HepG2 (cell line): ENCODE measurements around the gene CPAMD8. TPM values are rescaled to one million over a fixed set of nuclear protein-coding genes. Genes with fewer than 3 reads are reported as not detected.

ENCODE experiments used
- CENPBD1 ChIP-seq: sonication (generic); formaldehyde crosslinking; IDR thresholded peaks from 2 replicates; pipeline ENCODE4 v1.8.0; 2022; ENCODE audit warnings: missing genetic modification reagents, low read depth, mild to moderate bottlenecking, borderline replicate concordance
- GLMP ChIP-seq: sonication (generic); formaldehyde crosslinking; IDR thresholded peaks from 2 replicates; pipeline ENCODE4 v1.9.0; 2021; ENCODE audit warnings: missing genetic modification reagents, mild to moderate bottlenecking, borderline replicate concordance
- NR2C2 ChIP-seq: sonication (generic); formaldehyde crosslinking; IDR thresholded peaks from 2 replicates; pipeline ENCODE4 v1.4.0; 2020; ENCODE audit warnings: missing genetic modification reagents, mild to moderate bottlenecking, moderate library complexity, borderline replicate concordance
- SRF ChIP-seq: IDR thresholded peaks from 2 replicates; pipeline ENCODE4 v1.6.1; 2011; ENCODE audit warnings: mild to moderate bottlenecking, low read depth, low read length, moderate library complexity
- ZNF207 ChIP-seq: fragments of 450-650 bp; IDR thresholded peaks from 2 replicates; pipeline ENCODE4 v1.6.1; 2016; ENCODE audit warnings: antibody characterized with exemption, borderline replicate concordance
- ZNF33B ChIP-seq: sonication (generic); formaldehyde crosslinking; IDR thresholded peaks from 2 replicates; pipeline ENCODE4 v1.5.1; 2020; ENCODE audit warnings: mild to moderate bottlenecking, missing genetic modification reagents
- ZNF414 ChIP-seq: sonication (generic); formaldehyde crosslinking; IDR thresholded peaks from 2 replicates; pipeline ENCODE4 v1.5.0; 2020; ENCODE audit warnings: missing genetic modification reagents
- polyA plus RNA-seq, 8 experiments: library from polyadenylated mRNA; depleted of rRNA in 3 of 8; stranded (reverse) in 7 of 8; unstranded in 1 of 8; fragments of >200 nt; fragmentation: Illumina TruSeq in 4 of 8; extraction: Trizol in 4 of 8; gene quantifications; 2 replicates each; pipeline versions ENCODE4 v1.2.1 to v1.2.3, GENCODE V29; 2011 to 2016; ENCODE audit warnings: low read depth in 4 of 8, missing spikeins in 1 of 8, mixed read lengths in 1 of 8; ENCODE audit not compliant: insufficient read depth in 1 of 8
- total RNA-seq, 5 experiments: library from RNA; depleted of rRNA; stranded (reverse); fragments of >200 nt; fragmentation: Illumina TruSeq; extraction: Trizol; gene quantifications; 2 replicates each; pipeline ENCODE4 v1.2.3, GENCODE V29; 2016; ENCODE audit warnings: low read depth in 1 of 5
- TF ChIP-seq, protein P1 (sequence below): fragments of 450-650 bp; IDR thresholded peaks from 2 replicates; pipeline ENCODE4 v1.6.1; 2017
- TF ChIP-seq, protein P2 (sequence below): sonication (generic); formaldehyde crosslinking; IDR thresholded peaks from 2 replicates; pipeline ENCODE4 v1.5.0; 2020; ENCODE audit warnings: missing genetic modification reagents, mild to moderate bottlenecking, borderline replicate concordance

CPAMD8 gene
- total and polyA plus RNA-seq, 2 of the 13 experiments (the other 11 are each of a cell fraction or from before 2014, with no cell fraction given): 0.29 to 0.34 TPM

DNA sequence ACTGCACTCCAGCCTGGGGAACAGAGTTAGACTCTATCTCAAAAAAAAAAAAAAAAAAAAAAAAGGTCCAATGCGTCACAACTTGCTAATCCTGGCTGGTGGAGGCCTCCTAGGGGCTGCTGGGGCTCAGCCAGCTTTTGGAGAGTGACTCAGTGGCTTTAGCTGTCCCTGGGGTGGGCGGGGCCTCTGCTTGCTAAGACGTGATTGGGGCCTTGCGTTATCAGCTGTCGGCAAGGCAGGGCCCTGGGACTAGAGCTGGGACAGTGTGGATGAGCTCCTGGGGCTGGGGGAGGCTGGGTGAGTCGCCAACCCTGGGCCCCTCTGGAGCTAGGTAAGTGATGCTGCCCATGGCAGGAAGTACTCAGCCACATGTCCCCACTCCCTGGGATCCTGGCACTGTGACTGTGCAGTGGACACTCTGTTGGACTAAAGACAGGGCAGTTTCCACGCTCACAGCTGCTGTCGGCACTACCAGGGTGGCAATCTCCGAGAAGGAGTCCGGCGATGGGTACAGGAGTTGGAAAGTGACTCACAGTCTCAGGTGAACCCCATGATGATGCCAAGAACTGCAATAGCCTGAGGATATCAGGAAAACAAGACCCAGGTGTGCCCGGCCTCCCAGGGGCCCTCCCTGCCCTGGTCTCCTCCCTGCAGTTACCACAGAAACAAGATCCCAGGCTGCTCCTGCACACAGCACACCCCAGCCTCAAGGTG is 105.6 kb downstream of the CPAMD8 start (continued):
- TF ChIP-seq, protein P1, sequence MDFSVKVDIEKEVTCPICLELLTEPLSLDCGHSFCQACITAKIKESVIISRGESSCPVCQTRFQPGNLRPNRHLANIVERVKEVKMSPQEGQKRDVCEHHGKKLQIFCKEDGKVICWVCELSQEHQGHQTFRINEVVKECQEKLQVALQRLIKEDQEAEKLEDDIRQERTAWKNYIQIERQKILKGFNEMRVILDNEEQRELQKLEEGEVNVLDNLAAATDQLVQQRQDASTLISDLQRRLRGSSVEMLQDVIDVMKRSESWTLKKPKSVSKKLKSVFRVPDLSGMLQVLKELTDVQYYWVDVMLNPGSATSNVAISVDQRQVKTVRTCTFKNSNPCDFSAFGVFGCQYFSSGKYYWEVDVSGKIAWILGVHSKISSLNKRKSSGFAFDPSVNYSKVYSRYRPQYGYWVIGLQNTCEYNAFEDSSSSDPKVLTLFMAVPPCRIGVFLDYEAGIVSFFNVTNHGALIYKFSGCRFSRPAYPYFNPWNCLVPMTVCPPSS: no peak
- TF ChIP-seq NR2C2 (CRISPR knock-in tag) (no peak), ZNF414 (no peak), ZNF207 (no peak), ZNF33B (CRISPR knock-in tag) (no peak), GLMP (CRISPR knock-in tag) (no peak), SRF (no peak), CENPBD1 (no peak)
- TF ChIP-seq, protein P2, sequence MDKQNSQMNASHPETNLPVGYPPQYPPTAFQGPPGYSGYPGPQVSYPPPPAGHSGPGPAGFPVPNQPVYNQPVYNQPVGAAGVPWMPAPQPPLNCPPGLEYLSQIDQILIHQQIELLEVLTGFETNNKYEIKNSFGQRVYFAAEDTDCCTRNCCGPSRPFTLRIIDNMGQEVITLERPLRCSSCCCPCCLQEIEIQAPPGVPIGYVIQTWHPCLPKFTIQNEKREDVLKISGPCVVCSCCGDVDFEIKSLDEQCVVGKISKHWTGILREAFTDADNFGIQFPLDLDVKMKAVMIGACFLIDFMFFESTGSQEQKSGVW (CRISPR knock-in tag): no peak
- TF ChIP-seq, all 625 proteins: peak for 0
